ENCODE measurements around the gene KCNMB2.
"Not testable (repeated sequence)": the region's sequence is repeated elsewhere in the genome, so short reads cannot be mapped to it uniquely, and the experiment has no call there.

KCNMB2 gene

GRCh38 chr3:178703268-178703975 is 167.2 kb downstream of the KCNMB2 start:
- DNase-seq (ENCODE audit: low read depth): peak; percentile 93

- peak; percentile 74 for DNase-seq (ENCODE audit: low read depth)
Measured at GRCh38 chr3:178705925-178706324, 169.7 kb downstream of the KCNMB2 start.

- DNase-seq (ENCODE audit: low read depth): no peak
Measured at GRCh38 chr3:178706411-178706810, 170.2 kb downstream of the KCNMB2 start.

GRCh38 chr3:178707311-178708031 is 171.2 kb downstream of the KCNMB2 start:
- no peak for DNase-seq (ENCODE audit: low read depth)

GRCh38 chr3:178709051-178709450 is 172.8 kb downstream of the KCNMB2 start:
- DNase-seq (ENCODE audit: low read depth): no peak

GRCh38 chr3:178711753-178712152 is 175.5 kb downstream of the KCNMB2 start:
- DNase-seq (ENCODE audit: low read depth): no peak

- no peak for DNase-seq (ENCODE audit: low read depth)
Measured at GRCh38 chr3:178712247-178712646, 176.0 kb downstream of the KCNMB2 start.

- no peak for DNase-seq (ENCODE audit: low read depth)
Measured at GRCh38 chr3:178714925-178715832, 178.9 kb downstream of the KCNMB2 start.

GRCh38 chr3:178718995-178719635 is 182.9 kb downstream of the KCNMB2 start:
- no peak for DNase-seq (ENCODE audit: low read depth)

GRCh38 chr3:178732824-178733223 is 196.6 kb downstream of the KCNMB2 start:
- no peak for DNase-seq (ENCODE audit: low read depth)

- no peak for DNase-seq (ENCODE audit: low read depth)
Measured at GRCh38 chr3:178735032-178735674, 198.9 kb downstream of the KCNMB2 start.

- no peak for DNase-seq (ENCODE audit: low read depth)
Measured at GRCh38 chr3:178736300-178736699, 200.1 kb downstream of the KCNMB2 start.

- no peak for DNase-seq (ENCODE audit: low read depth)
Measured at GRCh38 chr3:178739720-178740119, 203.5 kb downstream of the KCNMB2 start.

- no peak for DNase-seq (ENCODE audit: low read depth)
Measured at GRCh38 chr3:178741020-178741419, 204.8 kb downstream of the KCNMB2 start.

- no peak for DNase-seq (ENCODE audit: low read depth)
Measured at GRCh38 chr3:178743297-178743696, 207.1 kb downstream of the KCNMB2 start.

GRCh38 chr3:178745861-178746655 is 209.8 kb downstream of the KCNMB2 start:
- not testable (repeated sequence) for DNase-seq (ENCODE audit: low read depth)

- no peak for DNase-seq (ENCODE audit: low read depth)
Measured at GRCh38 chr3:178748874-178749273, 212.6 kb downstream of the KCNMB2 start.

GRCh38 chr3:178749471-178749870 is 213.2 kb downstream of the KCNMB2 start:
- no peak for DNase-seq (ENCODE audit: low read depth)

GRCh38 chr3:178750639-178751300 is 214.5 kb downstream of the KCNMB2 start:
- no peak for DNase-seq (ENCODE audit: low read depth)

GRCh38 chr3:178752843-178753242 is 216.6 kb downstream of the KCNMB2 start:
- no peak for DNase-seq (ENCODE audit: low read depth)
